Mesenchymal stem cell (in vitro differentiated cells and primary cell): Measurements from ENCODE around the gene FOXK2.
A peak's percentile ranks its signal among the peaks of the same experiment; 100 is the strongest.

Experiments used
- DNase-seq: peaks from one replicate; pipeline ENCODE4 v3.0.0-alpha.2; 2013
- H2AFZ ChIP-seq: one replicate; pipeline ENCODE4 v1.6.1; 2013; ENCODE audit warnings: low read depth, mild to moderate bottlenecking, control low read depth, inconsistent platforms, low read length, moderate library complexity
- H2AK5ac ChIP-seq: 2 replicates; pipeline ENCODE4 v1.6.1; 2013; ENCODE audit warnings: low read length, moderate library complexity, mild to moderate bottlenecking, inconsistent platforms; ENCODE audit not compliant: severe bottlenecking
- H2BK120ac ChIP-seq: one replicate; pipeline ENCODE4 v1.6.1; 2013; ENCODE audit warnings: low read depth, mild to moderate bottlenecking, inconsistent platforms, low read length, moderate library complexity
- H2BK12ac ChIP-seq, 2 experiments: one replicate each; pipeline ENCODE4 v1.6.1; 2013; ENCODE audit warnings: inconsistent platforms in 2 of 2, low read length in 2 of 2, mild to moderate bottlenecking in 2 of 2, moderate library complexity in 2 of 2, control low read depth in 1 of 2
- H2BK15ac ChIP-seq: one replicate; pipeline ENCODE4 v1.6.1; 2013; ENCODE audit warnings: mild to moderate bottlenecking, low read depth, inconsistent platforms; ENCODE audit not compliant: poor library complexity, severe bottlenecking
- H2BK5ac ChIP-seq: 2 replicates; pipeline ENCODE4 v1.6.1; 2013; ENCODE audit warnings: low read depth, mild to moderate bottlenecking, low read length, control low read depth, inconsistent platforms; ENCODE audit not compliant: poor library complexity, severe bottlenecking
- H3K14ac ChIP-seq, 2 experiments: one replicate each; pipeline ENCODE4 v1.6.1; 2013; ENCODE audit warnings: inconsistent platforms in 2 of 2, low read length in 2 of 2, control low read depth in 1 of 2, mild to moderate bottlenecking in 1 of 2, moderate library complexity in 1 of 2
- H3K18ac ChIP-seq, 2 experiments: one replicate each; pipeline ENCODE4 v1.6.1; 2013; ENCODE audit warnings: inconsistent platforms in 2 of 2, low read length in 2 of 2, control low read depth in 1 of 2, low read depth in 1 of 2, mild to moderate bottlenecking in 1 of 2
- H3K23ac ChIP-seq, 2 experiments: one replicate each; pipeline ENCODE4 v1.6.1; 2013; ENCODE audit warnings: inconsistent platforms in 2 of 2, low read length in 2 of 2, mild to moderate bottlenecking in 2 of 2, moderate library complexity in 2 of 2, control low read depth in 1 of 2
- H3K27ac ChIP-seq: 2 replicates; pipeline ENCODE4 v1.5.1; 2013; ENCODE audit warnings: mild to moderate bottlenecking, moderate library complexity, low read length, control low read depth, inconsistent platforms; ENCODE audit not compliant: poor library complexity, severe bottlenecking
- H3K27me3 ChIP-seq, 2 experiments: 2 replicates each; pipeline versions ENCODE4 v1.6.1 to v1.7.0; 2013; ENCODE audit warnings: low read length in 2 of 2, mild to moderate bottlenecking in 2 of 2, moderate library complexity in 2 of 2, control low read depth in 1 of 2, inconsistent platforms in 1 of 2; ENCODE audit not compliant: control insufficient read depth in 1 of 2, insufficient read depth in 1 of 2
- H3K36me3 ChIP-seq, 2 experiments: 2 replicates each; pipeline versions ENCODE4 v1.6.1 to v1.7.0; 2013; ENCODE audit warnings: low read length in 2 of 2, control low read depth in 1 of 2, inconsistent platforms in 1 of 2, low read depth in 1 of 2, mild to moderate bottlenecking in 1 of 2; ENCODE audit not compliant: insufficient read depth in 2 of 2, control insufficient read depth in 1 of 2
- H3K4ac ChIP-seq, 2 experiments: one replicate each; pipeline ENCODE4 v1.6.1; 2013; ENCODE audit warnings: inconsistent platforms in 2 of 2, low read length in 2 of 2, mild to moderate bottlenecking in 2 of 2, moderate library complexity in 2 of 2, control low read depth in 1 of 2, low read depth in 1 of 2
- H3K4me1 ChIP-seq: 2 replicates; pipeline ENCODE4 v1.6.1; 2013; ENCODE audit warnings: low read depth, low read length, control low read depth; ENCODE audit not compliant: control insufficient read depth, insufficient read depth
- H3K4me2 ChIP-seq: 2 replicates; pipeline ENCODE4 v1.6.1; 2013; ENCODE audit warnings: low read length, mild to moderate bottlenecking, inconsistent platforms; ENCODE audit not compliant: poor library complexity, severe bottlenecking
- H3K4me3 ChIP-seq, 2 experiments: 2 replicates each; pipeline versions ENCODE4 v1.5.1 to v1.7.0; 2013; ENCODE audit warnings: low read length in 2 of 2, mild to moderate bottlenecking in 2 of 2, control low read depth in 1 of 2, low read depth in 1 of 2; ENCODE audit not compliant: insufficient read depth in 1 of 2
- H3K79me1 ChIP-seq: replicated peaks from 2 replicates; pipeline ENCODE4 v1.6.1; 2013; ENCODE audit warnings: mild to moderate bottlenecking, control low read depth, low read length, inconsistent platforms; ENCODE audit not compliant: poor library complexity, severe bottlenecking
- H3K9ac ChIP-seq: 2 replicates; pipeline ENCODE4 v1.7.0; 2013; ENCODE audit warnings: mild to moderate bottlenecking, low read length, moderate library complexity
- H3K9me3 ChIP-seq: 2 replicates; pipeline ENCODE4 v1.7.0; 2013; ENCODE audit warnings: mild to moderate bottlenecking, low read length; ENCODE audit not compliant: control insufficient read depth
- H4K8ac ChIP-seq: one replicate; pipeline ENCODE4 v1.6.1; 2013; ENCODE audit warnings: inconsistent platforms, mild to moderate bottlenecking, low read length, moderate library complexity
- H4K91ac ChIP-seq: one replicate; pipeline ENCODE4 v1.6.1; 2013; ENCODE audit warnings: mild to moderate bottlenecking, low read length, inconsistent platforms
- WGBS: methylation state at CpG from one replicate; pipeline ENCODE4 v1.1.7; 2013; ENCODE audit warnings: mixed read lengths; 5-methylcytosine and 5-hydroxymethylcytosine counted together

Gene FOXK2

GRCh38 chr17:82492643-82493225, 26.8 kb upstream of the FOXK2 start:
- Histone ChIP-seq H3K4me1 (peaks cover 22% of the 10 kb centered on the region), H3K79me1 (no peaks in the 10 kb centered on the region), H3K4me2 (no peak overlapping the region), H2BK12ac (no peak overlapping the region), H3K9me3 (no peaks in the 10 kb centered on the region), H4K8ac (no peak overlapping the region), H2BK120ac (no peak overlapping the region), H2AK5ac (no peak overlapping the region), H3K4ac (no peak overlapping the region), H3K18ac (no peak overlapping the region), H3K27ac (no peak overlapping the region), H4K91ac (no peak overlapping the region), H2AFZ (no peak overlapping the region), H3K14ac (no peak overlapping the region), H3K9ac (peak overlapping the region; percentile 20), H3K23ac (no peak overlapping the region), H3K4me3 (peak overlapping the region in 1 of 2 experiments; percentile 3), H3K36me3 (peaks cover 4 to 23% of the 10 kb centered on the region in 2 experiments), H2BK15ac (no peak overlapping the region), H3K27me3 (no peaks in the 10 kb centered on the region), H2BK5ac (no peak overlapping the region)
- 88% methylated on average over 8 of the region's 13 CpGs for WGBS
- peak; percentile 58 for DNase-seq

GRCh38 chr17:82493226-82493781, 26.2 kb upstream of the FOXK2 start:
- no peak overlapping the region for H2AFZ ChIP-seq
- no peak overlapping the region for H3K4me2 ChIP-seq
- no peak overlapping the region for H2BK15ac ChIP-seq
- peak overlapping the region; percentile 34 for H4K91ac ChIP-seq
- no peaks in the 10 kb centered on the region for H3K79me1 ChIP-seq
- no peaks in the 10 kb centered on the region for H3K27me3 ChIP-seq
- no peak overlapping the region for H3K23ac ChIP-seq
- H3K4me1 ChIP-seq, result peaks cover 26% of the 10 kb centered on the region
- peaks cover 0 to 18% of the 10 kb centered on the region in 2 experiments for H3K36me3 ChIP-seq
- H2BK120ac ChIP-seq, result no peak overlapping the region
- H2BK5ac ChIP-seq, result no peak overlapping the region
- no peak overlapping the region for H4K8ac ChIP-seq
- no peak overlapping the region for H3K18ac ChIP-seq
- H3K4me3 ChIP-seq, result peak overlapping the region in 1 of 2 experiments; percentile 3
- H3K27ac ChIP-seq, result no peak overlapping the region
- peak overlapping the region in 1 of 2 experiments; percentile 29 for H2BK12ac ChIP-seq
- H3K9ac ChIP-seq, result peak overlapping the region; percentile 20
- H3K4ac ChIP-seq, result no peak overlapping the region
- no peak overlapping the region for H2AK5ac ChIP-seq
- no peaks in the 10 kb centered on the region for H3K9me3 ChIP-seq
- no peak overlapping the region for H3K14ac ChIP-seq
- WGBS, result 92% methylated on average over 11 of the region's 12 CpGs
- DNase-seq, result peak; percentile 17

GRCh38 chr17:82494236-82495055, 25.1 kb upstream of the FOXK2 start:
- no peak overlapping the region for H2AFZ ChIP-seq
- no peak overlapping the region for H3K4ac ChIP-seq
- peak overlapping the region in 1 of 2 experiments; percentile 41 for H3K4me3 ChIP-seq
- no peak overlapping the region for H3K18ac ChIP-seq
- WGBS, result 15% methylated on average over 17 of the region's 17 CpGs
- H4K8ac ChIP-seq, result no peak overlapping the region
- no peak overlapping the region for H2BK12ac ChIP-seq
- peaks cover 25% of the 10 kb centered on the region for H3K4me1 ChIP-seq
- no peak overlapping the region for H3K4me2 ChIP-seq
- H3K9ac ChIP-seq, result no peak overlapping the region
- no peak overlapping the region for H3K14ac ChIP-seq
- H3K36me3 ChIP-seq, result peaks cover 0 to 8% of the 10 kb centered on the region in 2 experiments
- no peaks in the 10 kb centered on the region for H3K79me1 ChIP-seq
- no peak overlapping the region for H4K91ac ChIP-seq
- no peak overlapping the region for H3K23ac ChIP-seq
- H3K27ac ChIP-seq, result peak overlapping the region; percentile 3
- no peak overlapping the region for H2BK15ac ChIP-seq
- peak; percentile 98 for DNase-seq
- no peaks in the 10 kb centered on the region for H3K27me3 ChIP-seq
- no peak overlapping the region for H2AK5ac ChIP-seq
- H2BK120ac ChIP-seq, result no peak overlapping the region
- no peaks in the 10 kb centered on the region for H3K9me3 ChIP-seq
- no peak overlapping the region for H2BK5ac ChIP-seq

GRCh38 chr17:82495844-82496528, 23.5 kb upstream of the FOXK2 start:
- H2AK5ac ChIP-seq, result no peak overlapping the region
- H2AFZ ChIP-seq, result no peak overlapping the region
- H3K27me3 ChIP-seq, result no peaks in the 10 kb centered on the region
- H3K9me3 ChIP-seq, result no peaks in the 10 kb centered on the region
- no peak overlapping the region for H2BK15ac ChIP-seq
- H3K4me3 ChIP-seq, result no peak overlapping the region
- H3K4me2 ChIP-seq, result no peak overlapping the region
- H3K9ac ChIP-seq, result no peak overlapping the region
- no peak overlapping the region for H3K27ac ChIP-seq
- no peak overlapping the region for H2BK5ac ChIP-seq
- H2BK120ac ChIP-seq, result no peak overlapping the region
- H3K4me1 ChIP-seq, result peaks cover 26% of the 10 kb centered on the region
- H3K14ac ChIP-seq, result no peak overlapping the region
- WGBS, result 85% methylated on average over 12 of the region's 12 CpGs
- no peak overlapping the region for H2BK12ac ChIP-seq
- no peak overlapping the region for H3K4ac ChIP-seq
- no peaks in the 10 kb centered on the region for H3K79me1 ChIP-seq
- H3K36me3 ChIP-seq, result peaks cover 0 to under 1% of the 10 kb centered on the region in 2 experiments
- no peak overlapping the region for H4K8ac ChIP-seq
- no peak overlapping the region for H3K23ac ChIP-seq
- DNase-seq, result no peak
- H4K91ac ChIP-seq, result peak overlapping the region; percentile 6
- no peak overlapping the region for H3K18ac ChIP-seq
